ENCODE data around the gene GDI1. TPM values are rescaled to one million over a fixed set of nuclear protein-coding genes. Genes with fewer than 3 reads are reported as not detected.

Gene GDI1
- total and polyA plus RNA-seq, 8 donors: 45.7 to 178 (median 66.5) TPM

GRCh38 chrX:154448484-154448883 lies 11.5 kb downstream of the GDI1 start:
- H3K4me3 ChIP-seq: no peak overlapping the region
- 78 to 95% (median 90%) methylated on average over 10 to 14 of the region's 14 CpGs for WGBS, 5 donors
- H3K27ac ChIP-seq: no peak overlapping the region
- no peaks in the 10 kb centered on the region for H3K27me3 ChIP-seq
- no peak for DNase-seq
- peaks cover 9 to 22% (median 18%) of the 10 kb centered on the region in 4 donors for H3K4me1 ChIP-seq
- H3K9me3 ChIP-seq: no peaks in the 10 kb centered on the region
- TF ChIP-seq POLR2AphosphoS5 (IDR thresholded peaks at IDR 0.05) (no peak), EP300 (IDR thresholded peaks at IDR 0.05) (no peak)
- H3K36me3 ChIP-seq: peaks cover 14 to 54% (median 43%) of the 10 kb centered on the region in 4 donors
- intact Hi-C loops (cut with DNase I; ENCODE audit: low total_unique reads): no loop called here

GRCh38 chrX:154449618-154450017 lies 12.7 kb downstream of the GDI1 start:
- Histone ChIP-seq H3K4me1 (peaks cover 9 to 20% (median 15%) of the 10 kb centered on the region in 4 donors), H3K27ac (no peak overlapping the region), H3K27me3 (no peaks in the 10 kb centered on the region), H3K9me3 (no peaks in the 10 kb centered on the region), H3K4me3 (no peak overlapping the region), H3K36me3 (peaks cover 14 to 54% (median 43%) of the 10 kb centered on the region in 4 donors)
- no peak for TF ChIP-seq CTCF (IDR thresholded peaks at IDR 0.05)
- no peak for TF ChIP-seq POLR2AphosphoS5 (IDR thresholded peaks at IDR 0.05)
- no peak for TF ChIP-seq EP300 (IDR thresholded peaks at IDR 0.05)
- TF ChIP-seq POLR2A (IDR thresholded peaks at IDR 0.05): no peak
- 85 to 97% (median 94%) methylated on average over 7 to 18 of the region's 18 CpGs for WGBS, 5 donors
- no peak for DNase-seq
- intact Hi-C loops (cut with DNase I; ENCODE audit: low total_unique reads): no loop called here

- intact Hi-C loops (cut with DNase I; ENCODE audit: low total_unique reads): no loop called here
- peaks cover 0 to 7% (median 3%) of the 10 kb centered on the region in 4 donors for H3K9me3 ChIP-seq
- peaks cover 3 to 13% (median 8%) of the 10 kb centered on the region in 4 donors for H3K4me1 ChIP-seq
- WGBS, 5 donors: 89 to 95% (median 92%) methylated on average over 11 to 17 of the region's 17 CpGs
- TF ChIP-seq CTCF (IDR thresholded peaks at IDR 0.05) (no peak), POLR2A (IDR thresholded peaks at IDR 0.05) (no peak), POLR2AphosphoS5 (IDR thresholded peaks at IDR 0.05) (no peak), EP300 (IDR thresholded peaks at IDR 0.05) (no peak)
- peaks cover 14 to 54% (median 43%) of the 10 kb centered on the region in 4 donors for H3K36me3 ChIP-seq
- no peaks in the 10 kb centered on the region for H3K27me3 ChIP-seq
- DNase-seq: no peak
- H3K4me3 ChIP-seq: no peak overlapping the region
- H3K27ac ChIP-seq: no peak overlapping the region
Measured at GRCh38 chrX:154450312-154450711, 13.4 kb downstream of the GDI1 start.

- intact Hi-C loops (cut with DNase I; ENCODE audit: low total_unique reads): no loop called here
- TF ChIP-seq POLR2AphosphoS5 (IDR thresholded peaks at IDR 0.05) (no peak), EP300 (IDR thresholded peaks at IDR 0.05) (no peak), CTCF (IDR thresholded peaks at IDR 0.05) (no peak), POLR2A (IDR thresholded peaks at IDR 0.05) (no peak)
Measured at GRCh38 chrX:154452823-154453222, 15.9 kb downstream of the GDI1 start.

GRCh38 chrX:154457491-154458115 lies 20.6 kb downstream of the GDI1 start:
- TF ChIP-seq EP300 (IDR thresholded peaks at IDR 0.05) (no peak), POLR2A (IDR thresholded peaks at IDR 0.05) (no peak), CTCF (IDR thresholded peaks at IDR 0.05) (no peak), POLR2AphosphoS5 (IDR thresholded peaks at IDR 0.05) (no peak)
- peaks cover 0 to 22% (median 10%) of the 10 kb centered on the region in 4 donors for H3K36me3 ChIP-seq
- H3K4me3 ChIP-seq: peak overlapping the region; percentile 57 to 68 (median 64)
- intact Hi-C loops (cut with DNase I; ENCODE audit: low total_unique reads): no loop called here
- H3K4me1 ChIP-seq: peaks cover 0 to 16% (median 15%) of the 10 kb centered on the region in 4 donors
- WGBS, 5 donors: 4 to 39% (median 14%) methylated on average over 14 to 40 of the region's 65 CpGs
- H3K9me3 ChIP-seq: peaks cover 0 to 7% (median 3%) of the 10 kb centered on the region in 4 donors
- peak; percentile 48 to 82 for DNase-seq
- H3K27ac ChIP-seq: peak overlapping the region in 4 of 5 donors; percentile 52 to 79 (median 74)
- no peaks in the 10 kb centered on the region for H3K27me3 ChIP-seq

More at GRCh38 chrX:154452823-154453222, 15.9 kb downstream of the GDI1 start:
- 86 to 93% (median 91%) methylated on average over 9 of the region's 9 CpGs for WGBS, 5 donors
- H3K36me3 ChIP-seq: peaks cover 14 to 36% (median 34%) of the 10 kb centered on the region in 4 donors
- H3K9me3 ChIP-seq: peaks cover 0 to 7% (median 3%) of the 10 kb centered on the region in 4 donors
- no peak overlapping the region for H3K4me3 ChIP-seq
- no peaks in the 10 kb centered on the region for H3K27me3 ChIP-seq
- H3K27ac ChIP-seq: no peak overlapping the region
- H3K4me1 ChIP-seq: no peaks in the 10 kb centered on the region
- no peak for DNase-seq

All from stomach (tissue), 9 donors.